WTC11 (cell line): Measurements from ENCODE around the gene HIGD1B. TPM values are rescaled to one million over a fixed set of nuclear protein-coding genes. Genes with fewer than 3 reads are reported as not detected.

Experiments used
- ATAC-seq: fragments of 200-7000 bp; cut with Tn5 transposase; 2 replicates; pipeline ENCODE4 v1.10.0; 2021; ENCODE audit warnings: mild to moderate bottlenecking, moderate library complexity
- CTCF ChIA-PET: fragments of 300-600 bp; sonication (Branson Sonifier 250); formaldehyde crosslinking; loops from one replicate; lab custom pipeline; 2021; ENCODE audit warnings: antibody characterized with exemption; lab: Charles Lee
- POLR2A ChIA-PET: fragments of 350-600 bp; sonication (Branson Sonifier 250); formaldehyde crosslinking; loops from one replicate; lab custom pipeline; 2021; ENCODE audit warnings: antibody characterized with exemption; lab: Charles Lee
- DNase-seq: peaks from one replicate; pipeline ENCODE4 v3.0.0; 2021; ENCODE audit warnings: low spot score
- H3K27ac Mint-ChIP-seq: 2 replicates; pipeline ENCODE4 v1.8.0; 2021; ENCODE audit warnings: mixed read lengths
- H3K27me3 Mint-ChIP-seq: 2 replicates; pipeline ENCODE4 v1.8.0; 2021; ENCODE audit warnings: low read depth, mild to moderate bottlenecking, moderate library complexity, mixed read lengths
- H3K36me3 Mint-ChIP-seq: 2 replicates; pipeline ENCODE4 v1.8.0; 2021; ENCODE audit warnings: mixed read lengths
- H3K4me1 Mint-ChIP-seq: 2 replicates; pipeline ENCODE4 v1.8.0; 2022; ENCODE audit warnings: mixed read lengths
- H3K4me3 Mint-ChIP-seq: 2 replicates; pipeline ENCODE4 v1.8.0; 2021; ENCODE audit warnings: mild to moderate bottlenecking, moderate library complexity, mixed read lengths
- H3K9me3 Mint-ChIP-seq: 2 replicates; pipeline ENCODE4 v1.8.0; 2021; ENCODE audit warnings: mixed read lengths
- ELF4 ChIP-seq: sonication (generic); formaldehyde crosslinking; IDR thresholded peaks from 2 replicates; pipeline ENCODE4 v1.8.1; 2022; ENCODE audit warnings: low read depth, mild to moderate bottlenecking, moderate library complexity, missing genetic modification reagents
- GTF2I ChIP-seq: fragments of 250-450 bp; sonication (Bioruptor Pico); conservative IDR thresholded peaks from 2 replicates; pipeline ENCODE4 v1.4.0; 2021; ENCODE audit warnings: mild to moderate bottlenecking
- JUN ChIP-seq: sonication (generic); formaldehyde crosslinking; IDR thresholded peaks from 2 replicates; pipeline ENCODE4 v1.8.0; 2023; ENCODE audit warnings: mild to moderate bottlenecking, missing genetic modification reagents
- TEAD4 ChIP-seq: sonication (generic); formaldehyde crosslinking; IDR thresholded peaks from 2 replicates; pipeline ENCODE4 v1.8.0; 2022; ENCODE audit warnings: mild to moderate bottlenecking, missing genetic modification reagents
- ZNF219 ChIP-seq: sonication (generic); formaldehyde crosslinking; IDR thresholded peaks from 2 replicates; pipeline ENCODE4 v1.8.0; 2023; ENCODE audit warnings: missing genetic modification reagents, mild to moderate bottlenecking, borderline replicate concordance
- ZNF396 ChIP-seq: fragments of 250-450 bp; sonication (Bioruptor Pico); IDR thresholded peaks from 2 replicates; pipeline ENCODE4 v1.8.0; 2021; ENCODE audit warnings: mild to moderate bottlenecking, moderate library complexity, borderline replicate concordance
- total RNA-seq: library from RNA; stranded (reverse); gene quantifications from 3 replicates; pipeline ENCODE4 v1.2.3, GENCODE V29; 2021
- TF ChIP-seq, protein P1 (sequence below): sonication (generic); formaldehyde crosslinking; conservative IDR thresholded peaks from 2 replicates; pipeline ENCODE4 v1.8.1; 2023; ENCODE audit warnings: mild to moderate bottlenecking, low read depth, missing genetic modification reagents, moderate library complexity
- TF ChIP-seq, protein P2 (sequence below): fragments of 250-450 bp; sonication (Bioruptor Pico); IDR thresholded peaks from 2 replicates; pipeline ENCODE4 v1.9.0; 2021; ENCODE audit warnings: moderate library complexity, mild to moderate bottlenecking, inconsistent platforms, borderline replicate concordance
- TF ChIP-seq, protein P3 (sequence below): sonication (generic); formaldehyde crosslinking; IDR thresholded peaks from 2 replicates; pipeline ENCODE4 v1.8.0; 2022; ENCODE audit warnings: mild to moderate bottlenecking, missing genetic modification reagents
- TF ChIP-seq, protein P4 (sequence below): fragments of 250-450 bp; sonication (Bioruptor Pico); IDR thresholded peaks from 2 replicates; pipeline ENCODE4 v1.9.0; 2021; ENCODE audit warnings: mild to moderate bottlenecking, borderline replicate concordance
- TF ChIP-seq, protein P5 (sequence below): sonication (generic); formaldehyde crosslinking; IDR thresholded peaks from 2 replicates; pipeline ENCODE4 v1.8.1; 2023; ENCODE audit warnings: mild to moderate bottlenecking, missing genetic modification reagents
- TF ChIP-seq, protein P6 (sequence below): fragments of 250-450 bp; sonication (Bioruptor Pico); IDR thresholded peaks from 2 replicates; pipeline ENCODE4 v2.1.2; 2022; ENCODE audit warnings: mild to moderate bottlenecking, moderate library complexity
- TF ChIP-seq, protein P7 (sequence below): sonication (generic); formaldehyde crosslinking; IDR thresholded peaks from 2 replicates; pipeline ENCODE4 v1.8.1; 2022; ENCODE audit warnings: mild to moderate bottlenecking, moderate library complexity, missing genetic modification reagents
- TF ChIP-seq, protein P8 (sequence below): sonication (generic); formaldehyde crosslinking; IDR thresholded peaks from 2 replicates; pipeline ENCODE4 v1.8.1; 2022; ENCODE audit warnings: low read depth, missing genetic modification reagents, borderline replicate concordance

HIGD1B gene
- total RNA-seq, 1 experiment from 2014 or later: not detected

DNA sequence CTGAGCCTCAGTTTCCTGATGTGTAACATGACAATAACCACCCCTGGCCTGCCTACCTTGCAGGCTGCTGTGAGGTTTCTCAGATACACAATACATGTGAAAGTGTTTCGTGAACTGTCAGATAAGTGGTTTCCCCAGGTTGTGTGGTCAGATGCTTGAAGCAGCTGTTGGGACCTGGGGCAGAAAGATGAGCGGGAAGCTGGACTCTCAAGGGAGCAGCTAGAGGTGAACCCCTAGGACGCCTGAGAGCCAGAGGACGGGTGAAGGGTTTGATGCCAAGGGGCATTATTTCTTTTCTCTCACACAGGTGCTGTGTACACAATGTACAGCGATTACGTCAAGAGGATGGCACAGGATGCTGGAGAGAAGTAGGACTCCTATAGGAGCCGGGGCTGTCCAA, 2.3 kb downstream of the HIGD1B start:
- Mint-ChIP-seq H3K9me3 (no peaks in the 10 kb centered on the region), H3K4me3 (no peak overlapping the region), H3K4me1 (peaks cover 15% of the 10 kb centered on the region), H3K36me3 (peaks cover 45% of the 10 kb centered on the region), H3K27me3 (no peaks in the 10 kb centered on the region), H3K27ac (peak overlapping the region; percentile 17; the same call in 1 of the 2 replicates)
- TF ChIP-seq, protein P1, sequence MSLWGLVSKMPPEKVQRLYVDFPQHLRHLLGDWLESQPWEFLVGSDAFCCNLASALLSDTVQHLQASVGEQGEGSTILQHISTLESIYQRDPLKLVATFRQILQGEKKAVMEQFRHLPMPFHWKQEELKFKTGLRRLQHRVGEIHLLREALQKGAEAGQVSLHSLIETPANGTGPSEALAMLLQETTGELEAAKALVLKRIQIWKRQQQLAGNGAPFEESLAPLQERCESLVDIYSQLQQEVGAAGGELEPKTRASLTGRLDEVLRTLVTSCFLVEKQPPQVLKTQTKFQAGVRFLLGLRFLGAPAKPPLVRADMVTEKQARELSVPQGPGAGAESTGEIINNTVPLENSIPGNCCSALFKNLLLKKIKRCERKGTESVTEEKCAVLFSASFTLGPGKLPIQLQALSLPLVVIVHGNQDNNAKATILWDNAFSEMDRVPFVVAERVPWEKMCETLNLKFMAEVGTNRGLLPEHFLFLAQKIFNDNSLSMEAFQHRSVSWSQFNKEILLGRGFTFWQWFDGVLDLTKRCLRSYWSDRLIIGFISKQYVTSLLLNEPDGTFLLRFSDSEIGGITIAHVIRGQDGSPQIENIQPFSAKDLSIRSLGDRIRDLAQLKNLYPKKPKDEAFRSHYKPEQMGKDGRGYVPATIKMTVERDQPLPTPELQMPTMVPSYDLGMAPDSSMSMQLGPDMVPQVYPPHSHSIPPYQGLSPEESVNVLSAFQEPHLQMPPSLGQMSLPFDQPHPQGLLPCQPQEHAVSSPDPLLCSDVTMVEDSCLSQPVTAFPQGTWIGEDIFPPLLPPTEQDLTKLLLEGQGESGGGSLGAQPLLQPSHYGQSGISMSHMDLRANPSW (CRISPR knock-in tag): no peak
- TF ChIP-seq ZNF396 (no peak), ELF4 (CRISPR knock-in tag) (no peak), TEAD4 (CRISPR knock-in tag) (no peak), JUN (no peak)
- TF ChIP-seq, protein P2, sequence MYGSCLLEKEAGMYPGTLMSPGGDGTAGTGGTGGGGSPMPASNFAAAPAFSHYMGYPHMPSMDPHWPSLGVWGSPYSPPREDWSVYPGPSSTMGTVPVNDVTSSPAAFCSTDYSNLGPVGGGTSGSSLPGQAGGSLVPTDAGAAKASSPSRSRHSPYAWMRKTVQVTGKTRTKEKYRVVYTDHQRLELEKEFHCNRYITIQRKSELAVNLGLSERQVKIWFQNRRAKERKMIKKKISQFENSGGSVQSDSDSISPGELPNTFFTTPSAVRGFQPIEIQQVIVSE (CRISPR knock-in tag): no peak
- TF ChIP-seq, protein P3, sequence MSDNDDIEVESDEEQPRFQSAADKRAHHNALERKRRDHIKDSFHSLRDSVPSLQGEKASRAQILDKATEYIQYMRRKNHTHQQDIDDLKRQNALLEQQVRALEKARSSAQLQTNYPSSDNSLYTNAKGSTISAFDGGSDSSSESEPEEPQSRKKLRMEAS (CRISPR knock-in tag): no peak
- TF ChIP-seq, protein P4, sequence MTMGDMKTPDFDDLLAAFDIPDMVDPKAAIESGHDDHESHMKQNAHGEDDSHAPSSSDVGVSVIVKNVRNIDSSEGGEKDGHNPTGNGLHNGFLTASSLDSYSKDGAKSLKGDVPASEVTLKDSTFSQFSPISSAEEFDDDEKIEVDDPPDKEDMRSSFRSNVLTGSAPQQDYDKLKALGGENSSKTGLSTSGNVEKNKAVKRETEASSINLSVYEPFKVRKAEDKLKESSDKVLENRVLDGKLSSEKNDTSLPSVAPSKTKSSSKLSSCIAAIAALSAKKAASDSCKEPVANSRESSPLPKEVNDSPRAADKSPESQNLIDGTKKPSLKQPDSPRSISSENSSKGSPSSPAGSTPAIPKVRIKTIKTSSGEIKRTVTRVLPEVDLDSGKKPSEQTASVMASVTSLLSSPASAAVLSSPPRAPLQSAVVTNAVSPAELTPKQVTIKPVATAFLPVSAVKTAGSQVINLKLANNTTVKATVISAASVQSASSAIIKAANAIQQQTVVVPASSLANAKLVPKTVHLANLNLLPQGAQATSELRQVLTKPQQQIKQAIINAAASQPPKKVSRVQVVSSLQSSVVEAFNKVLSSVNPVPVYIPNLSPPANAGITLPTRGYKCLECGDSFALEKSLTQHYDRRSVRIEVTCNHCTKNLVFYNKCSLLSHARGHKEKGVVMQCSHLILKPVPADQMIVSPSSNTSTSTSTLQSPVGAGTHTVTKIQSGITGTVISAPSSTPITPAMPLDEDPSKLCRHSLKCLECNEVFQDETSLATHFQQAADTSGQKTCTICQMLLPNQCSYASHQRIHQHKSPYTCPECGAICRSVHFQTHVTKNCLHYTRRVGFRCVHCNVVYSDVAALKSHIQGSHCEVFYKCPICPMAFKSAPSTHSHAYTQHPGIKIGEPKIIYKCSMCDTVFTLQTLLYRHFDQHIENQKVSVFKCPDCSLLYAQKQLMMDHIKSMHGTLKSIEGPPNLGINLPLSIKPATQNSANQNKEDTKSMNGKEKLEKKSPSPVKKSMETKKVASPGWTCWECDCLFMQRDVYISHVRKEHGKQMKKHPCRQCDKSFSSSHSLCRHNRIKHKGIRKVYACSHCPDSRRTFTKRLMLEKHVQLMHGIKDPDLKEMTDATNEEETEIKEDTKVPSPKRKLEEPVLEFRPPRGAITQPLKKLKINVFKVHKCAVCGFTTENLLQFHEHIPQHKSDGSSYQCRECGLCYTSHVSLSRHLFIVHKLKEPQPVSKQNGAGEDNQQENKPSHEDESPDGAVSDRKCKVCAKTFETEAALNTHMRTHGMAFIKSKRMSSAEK: no peak
- TF ChIP-seq, protein P5, sequence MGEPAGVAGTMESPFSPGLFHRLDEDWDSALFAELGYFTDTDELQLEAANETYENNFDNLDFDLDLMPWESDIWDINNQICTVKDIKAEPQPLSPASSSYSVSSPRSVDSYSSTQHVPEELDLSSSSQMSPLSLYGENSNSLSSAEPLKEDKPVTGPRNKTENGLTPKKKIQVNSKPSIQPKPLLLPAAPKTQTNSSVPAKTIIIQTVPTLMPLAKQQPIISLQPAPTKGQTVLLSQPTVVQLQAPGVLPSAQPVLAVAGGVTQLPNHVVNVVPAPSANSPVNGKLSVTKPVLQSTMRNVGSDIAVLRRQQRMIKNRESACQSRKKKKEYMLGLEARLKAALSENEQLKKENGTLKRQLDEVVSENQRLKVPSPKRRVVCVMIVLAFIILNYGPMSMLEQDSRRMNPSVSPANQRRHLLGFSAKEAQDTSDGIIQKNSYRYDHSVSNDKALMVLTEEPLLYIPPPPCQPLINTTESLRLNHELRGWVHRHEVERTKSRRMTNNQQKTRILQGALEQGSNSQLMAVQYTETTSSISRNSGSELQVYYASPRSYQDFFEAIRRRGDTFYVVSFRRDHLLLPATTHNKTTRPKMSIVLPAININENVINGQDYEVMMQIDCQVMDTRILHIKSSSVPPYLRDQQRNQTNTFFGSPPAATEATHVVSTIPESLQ (CRISPR knock-in tag): no peak
- ChIA-PET POLR2A (interaction anchor here (1.4 kb wide), 1 partner anchor 74 kb away, joined by 3 read pairs; no protein-coding TSS in a partner anchor), CTCF (interaction anchor here (3.2 kb wide), 1 partner anchor 72 kb away, joined by 17 read pairs; no protein-coding TSS in a partner anchor)
- no peak for DNase-seq
- ATAC-seq: no peak

DNA sequence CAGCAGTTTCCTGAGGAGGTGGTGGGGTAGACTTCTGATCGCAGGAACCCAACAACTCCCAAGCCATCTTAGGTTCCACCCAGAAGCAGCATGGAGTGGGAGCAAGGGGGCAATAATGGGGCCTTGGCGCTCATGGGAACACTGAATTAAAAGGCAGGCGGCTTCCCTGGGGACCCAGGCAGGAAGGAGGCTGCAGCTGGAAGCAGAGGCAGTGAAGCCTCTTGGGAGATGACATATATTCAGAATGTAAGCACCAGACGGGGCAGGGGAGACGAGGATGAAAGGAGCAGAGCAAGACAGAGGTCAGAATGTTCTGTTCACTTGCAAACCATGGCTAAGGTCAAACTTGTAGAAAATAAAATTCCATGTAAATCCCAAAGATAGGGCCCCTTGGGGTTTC, 2.9 kb downstream of the HIGD1B start:
- H3K36me3 Mint-ChIP-seq: peaks cover 51% of the 10 kb centered on the region
- ATAC-seq (no peak), DNase-seq (no peak)
- peaks cover 15% of the 10 kb centered on the region for H3K4me1 Mint-ChIP-seq
- no peak overlapping the region for H3K27ac Mint-ChIP-seq
- H3K4me3 Mint-ChIP-seq: no peak overlapping the region
- TF ChIP-seq, protein P6, sequence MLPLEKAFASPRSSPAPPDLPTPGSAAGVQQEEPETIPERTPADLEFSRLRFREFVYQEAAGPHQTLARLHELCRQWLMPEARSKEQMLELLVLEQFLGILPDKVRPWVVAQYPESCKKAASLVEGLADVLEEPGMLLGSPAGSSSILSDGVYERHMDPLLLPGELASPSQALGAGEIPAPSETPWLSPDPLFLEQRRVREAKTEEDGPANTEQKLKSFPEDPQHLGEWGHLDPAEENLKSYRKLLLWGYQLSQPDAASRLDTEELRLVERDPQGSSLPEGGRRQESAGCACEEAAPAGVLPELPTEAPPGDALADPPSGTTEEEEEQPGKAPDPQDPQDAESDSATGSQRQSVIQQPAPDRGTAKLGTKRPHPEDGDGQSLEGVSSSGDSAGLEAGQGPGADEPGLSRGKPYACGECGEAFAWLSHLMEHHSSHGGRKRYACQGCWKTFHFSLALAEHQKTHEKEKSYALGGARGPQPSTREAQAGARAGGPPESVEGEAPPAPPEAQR (CRISPR knock-in tag): no peak
- TF ChIP-seq GTF2I (CRISPR knock-in tag): no peak
- TF ChIP-seq, protein P7, sequence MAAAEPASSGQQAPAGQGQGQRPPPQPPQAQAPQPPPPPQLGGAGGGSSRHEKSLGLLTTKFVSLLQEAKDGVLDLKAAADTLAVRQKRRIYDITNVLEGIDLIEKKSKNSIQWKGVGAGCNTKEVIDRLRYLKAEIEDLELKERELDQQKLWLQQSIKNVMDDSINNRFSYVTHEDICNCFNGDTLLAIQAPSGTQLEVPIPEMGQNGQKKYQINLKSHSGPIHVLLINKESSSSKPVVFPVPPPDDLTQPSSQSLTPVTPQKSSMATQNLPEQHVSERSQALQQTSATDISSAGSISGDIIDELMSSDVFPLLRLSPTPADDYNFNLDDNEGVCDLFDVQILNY (CRISPR knock-in tag): no peak
- TF ChIP-seq ZNF219 (CRISPR knock-in tag): no peak
- TF ChIP-seq, protein P8, sequence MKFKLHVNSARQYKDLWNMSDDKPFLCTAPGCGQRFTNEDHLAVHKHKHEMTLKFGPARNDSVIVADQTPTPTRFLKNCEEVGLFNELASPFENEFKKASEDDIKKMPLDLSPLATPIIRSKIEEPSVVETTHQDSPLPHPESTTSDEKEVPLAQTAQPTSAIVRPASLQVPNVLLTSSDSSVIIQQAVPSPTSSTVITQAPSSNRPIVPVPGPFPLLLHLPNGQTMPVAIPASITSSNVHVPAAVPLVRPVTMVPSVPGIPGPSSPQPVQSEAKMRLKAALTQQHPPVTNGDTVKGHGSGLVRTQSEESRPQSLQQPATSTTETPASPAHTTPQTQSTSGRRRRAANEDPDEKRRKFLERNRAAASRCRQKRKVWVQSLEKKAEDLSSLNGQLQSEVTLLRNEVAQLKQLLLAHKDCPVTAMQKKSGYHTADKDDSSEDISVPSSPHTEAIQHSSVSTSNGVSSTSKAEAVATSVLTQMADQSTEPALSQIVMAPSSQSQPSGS: no peak
- no peaks in the 10 kb centered on the region for H3K27me3 Mint-ChIP-seq
- H3K9me3 Mint-ChIP-seq: no peaks in the 10 kb centered on the region
- ChIA-PET POLR2A (interaction anchor here (1.4 kb wide), 1 partner anchor 75 kb away, joined by 3 read pairs; no protein-coding TSS in a partner anchor), CTCF (no interaction called here)
